DOHH2 (cell line): ENCODE measurements around the gene KDM2A.

Source experiments
- EZH2phosphoT487 ChIP-seq: fragments of 200-600 bp; sonication (generic); IDR thresholded peaks from 2 replicates; pipeline ENCODE4 v1.6.1; 2017; ENCODE audit warnings: borderline replicate concordance, mild to moderate bottlenecking, antibody characterized with exemption, low read length, moderate library complexity, mixed read lengths
- TF ChIP-seq, protein P1 (sequence below): fragments of 200-600 bp; sonication (generic); IDR thresholded peaks from one replicate; pipeline ENCODE4 v1.5.1; 2014; ENCODE audit warnings: antibody characterized with exemption, mild to moderate bottlenecking, low read depth, low read length; ENCODE audit not compliant: poor library complexity, severe bottlenecking

DNA sequence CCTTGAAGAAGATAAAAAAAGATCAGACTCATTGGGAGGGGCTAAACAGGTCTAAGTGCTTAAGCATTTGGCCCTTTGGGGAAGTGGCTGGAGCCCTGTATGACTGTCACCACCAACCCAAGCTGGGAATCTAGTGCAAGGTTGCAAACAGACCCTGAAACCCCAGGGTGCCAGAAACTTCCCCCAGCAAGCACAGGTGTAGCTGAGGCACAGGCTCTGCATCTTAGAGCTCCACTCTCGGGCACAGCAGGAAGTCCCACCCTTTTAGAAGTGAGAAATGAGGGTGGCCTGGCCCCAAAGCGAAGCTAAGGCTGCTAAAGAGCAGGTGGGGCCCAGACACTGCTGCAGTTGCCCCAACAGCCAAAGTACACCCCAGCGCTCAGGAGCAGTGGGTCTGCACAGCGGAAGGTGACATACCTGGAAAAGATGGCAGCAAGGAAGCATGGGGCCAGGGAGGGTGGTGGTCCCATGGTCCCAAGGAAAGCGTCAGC, 5.8 kb upstream of the KDM2A start:
- TF ChIP-seq, protein P1, sequence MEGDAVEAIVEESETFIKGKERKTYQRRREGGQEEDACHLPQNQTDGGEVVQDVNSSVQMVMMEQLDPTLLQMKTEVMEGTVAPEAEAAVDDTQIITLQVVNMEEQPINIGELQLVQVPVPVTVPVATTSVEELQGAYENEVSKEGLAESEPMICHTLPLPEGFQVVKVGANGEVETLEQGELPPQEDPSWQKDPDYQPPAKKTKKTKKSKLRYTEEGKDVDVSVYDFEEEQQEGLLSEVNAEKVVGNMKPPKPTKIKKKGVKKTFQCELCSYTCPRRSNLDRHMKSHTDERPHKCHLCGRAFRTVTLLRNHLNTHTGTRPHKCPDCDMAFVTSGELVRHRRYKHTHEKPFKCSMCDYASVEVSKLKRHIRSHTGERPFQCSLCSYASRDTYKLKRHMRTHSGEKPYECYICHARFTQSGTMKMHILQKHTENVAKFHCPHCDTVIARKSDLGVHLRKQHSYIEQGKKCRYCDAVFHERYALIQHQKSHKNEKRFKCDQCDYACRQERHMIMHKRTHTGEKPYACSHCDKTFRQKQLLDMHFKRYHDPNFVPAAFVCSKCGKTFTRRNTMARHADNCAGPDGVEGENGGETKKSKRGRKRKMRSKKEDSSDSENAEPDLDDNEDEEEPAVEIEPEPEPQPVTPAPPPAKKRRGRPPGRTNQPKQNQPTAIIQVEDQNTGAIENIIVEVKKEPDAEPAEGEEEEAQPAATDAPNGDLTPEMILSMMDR, result no peak
- TF ChIP-seq EZH2phosphoT487, result no peak
